Measurements from ENCODE around the gene NGRN. TPM values are rescaled to one million over a fixed set of nuclear protein-coding genes. Genes with fewer than 3 reads are reported as not detected.

NGRN gene
- total and polyA plus RNA-seq, 2 of the 4 experiments (the other 2 are of a cell fraction) = 39.6 to 46.2 TPM

DNA sequence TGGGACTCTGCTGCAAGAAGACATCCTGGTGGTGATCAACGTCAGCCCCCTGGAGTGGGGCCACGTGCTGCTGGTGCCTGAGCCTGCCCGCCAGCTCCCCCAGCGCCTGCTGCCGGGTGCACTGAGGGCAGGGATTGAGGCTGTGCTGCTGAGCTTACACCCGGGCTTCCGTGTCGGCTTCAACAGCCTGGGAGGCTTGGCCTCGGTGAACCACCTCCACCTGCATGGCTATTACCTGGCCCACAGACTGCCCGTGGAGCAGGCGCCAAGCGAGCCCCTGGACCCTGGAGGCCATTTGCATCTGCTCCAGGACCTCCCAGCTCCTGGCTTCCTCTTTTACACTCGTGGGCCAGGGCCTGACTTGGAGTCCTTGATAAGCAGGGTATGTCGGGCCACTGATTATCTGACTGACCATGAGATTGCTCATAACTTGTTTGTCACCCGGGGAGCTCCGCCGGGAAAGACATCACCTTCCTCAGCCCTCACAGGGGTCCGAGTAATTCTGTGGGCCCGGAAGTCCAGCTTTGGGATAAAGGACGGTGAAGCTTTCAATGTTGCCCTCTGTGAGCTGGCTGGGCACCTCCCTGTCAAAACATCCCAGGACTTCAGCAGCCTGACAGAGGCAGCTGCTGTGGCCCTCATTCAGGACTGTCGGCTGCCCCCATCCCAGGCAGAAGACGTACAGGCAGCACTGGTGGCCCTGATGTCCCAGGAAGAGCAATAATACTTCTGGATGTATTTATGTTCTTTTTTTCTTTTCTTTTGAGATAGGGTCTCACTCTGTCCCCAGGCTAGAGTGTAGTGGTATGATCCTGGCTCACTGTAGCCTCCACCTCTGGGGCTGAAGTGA lies 23.9 kb upstream of the NGRN start:
- CTCF ChIA-PET = no interaction called here
- POLR2A ChIA-PET (ENCODE audit: unreplicated experiment) = no interaction called here
- dilution Hi-C loops (cut with HindIII; ENCODE audit: low sequenced_read_pairs, unreplicated experiment) = no loop called here
- no peak overlapping the region for H3K9ac ChIP-seq (ENCODE audit: low read depth, low read length)
- H4K91ac ChIP-seq (ENCODE audit: insufficient read depth, low read depth, low read length) = no peak overlapping the region
- 87% methylated on average over 7 of the region's 22 CpGs; no CpG with 5 or more reads in 1 of the 2 experiments for WGBS, 2 experiments (ENCODE audit: extremely low coverage in 2 of 2, insufficient read length in 1 of 2)
- BruUV-seq (replicated peaks) = no TSS peak
- H2BK20ac ChIP-seq (ENCODE audit: low read depth, low read length) = no peak overlapping the region
- TF ChIP-seq CHD1 (IDR thresholded peaks at IDR 0.05; ENCODE audit: low read depth, low read length) = no peak
- TF ChIP-seq BHLHE40 (IDR thresholded peaks at IDR 0.05; ENCODE audit: low read depth, low read length) = no peak
- no peaks in the 10 kb centered on the region for H3K4me1 ChIP-seq (ENCODE audit: control insufficient read depth, insufficient read depth, low read length)
- no peak overlapping the region for H3K4me3 ChIP-seq (ENCODE audit: insufficient read depth, low read depth, low read length)
- in situ Hi-C loops (cut with MboI; ENCODE audit: low sequenced_read_pairs) = no loop called here
- intact Hi-C loops (cut with micrococcal nuclease) = no loop called here
- H3K4ac ChIP-seq (ENCODE audit: low read depth, low read length) = no peak overlapping the region
- H3K23ac ChIP-seq (ENCODE audit: low read depth, low read length) = no peak overlapping the region
- H3K79me1 ChIP-seq (ENCODE audit: low read depth in 1 of 2, low read length in 2 of 2) = no peaks in the 10 kb centered on the region
- H4K5ac ChIP-seq (ENCODE audit: low read depth, low read length) = no peak overlapping the region
- no peak overlapping the region for H3K56ac ChIP-seq (ENCODE audit: extremely low read depth, insufficient read depth, low read length)
- H2AK5ac ChIP-seq (ENCODE audit: low read depth, low read length) = no peak overlapping the region
- no peaks in the 10 kb centered on the region for H3K9me1 ChIP-seq (ENCODE audit: insufficient read depth, low read length)
- no peak overlapping the region for H3K14ac ChIP-seq (replicated peaks; ENCODE audit: low read depth, low read length)
- no peak overlapping the region for H3K27ac ChIP-seq (ENCODE audit: insufficient read depth, low read length)
- no peak overlapping the region for H3K18ac ChIP-seq (ENCODE audit: low read depth, low read length)
- DNase-seq (no peak), ATAC-seq (ENCODE audit: low read depth) (no peak)
- H2BK5ac ChIP-seq (ENCODE audit: low read depth, low read length, poor library complexity, severe bottlenecking) = no peak overlapping the region
- H2BK15ac ChIP-seq (ENCODE audit: low read depth, low read length) = no peak overlapping the region
- no peaks in the 10 kb centered on the region for H3K27me3 ChIP-seq (ENCODE audit: control insufficient read depth, insufficient read depth, low read length)
- H4K20me1 ChIP-seq (ENCODE audit: insufficient read depth, low read length) = no peaks in the 10 kb centered on the region
- no peaks in the 10 kb centered on the region for H3K9me3 ChIP-seq (ENCODE audit: control insufficient read depth, insufficient read depth, low read length)
- H2AK9ac ChIP-seq (replicated peaks; ENCODE audit: low read depth, low read length, poor library complexity) = no peak overlapping the region
- no peak overlapping the region for H4K8ac ChIP-seq (ENCODE audit: low read depth in 2 of 2, low read length in 2 of 2)
- H2AFZ ChIP-seq (replicated peaks; ENCODE audit: low read length, poor library complexity) = no peak overlapping the region
- H3K4me2 ChIP-seq (ENCODE audit: low read depth, low read length) = no peak overlapping the region
- peaks cover 4% of the 10 kb centered on the region; the same call in 1 of the 2 replicates for H3K36me3 ChIP-seq (ENCODE audit: control insufficient read depth, insufficient read depth, low read length)
- H2BK120ac ChIP-seq (ENCODE audit: low read depth, low read length) = no peak overlapping the region
